Measurements from ENCODE around the gene ALAD.
"Not testable (repeated sequence)": the region's sequence is repeated elsewhere in the genome, so short reads cannot be mapped to it uniquely, and the experiment has no call there.

The ALAD gene

DNA sequence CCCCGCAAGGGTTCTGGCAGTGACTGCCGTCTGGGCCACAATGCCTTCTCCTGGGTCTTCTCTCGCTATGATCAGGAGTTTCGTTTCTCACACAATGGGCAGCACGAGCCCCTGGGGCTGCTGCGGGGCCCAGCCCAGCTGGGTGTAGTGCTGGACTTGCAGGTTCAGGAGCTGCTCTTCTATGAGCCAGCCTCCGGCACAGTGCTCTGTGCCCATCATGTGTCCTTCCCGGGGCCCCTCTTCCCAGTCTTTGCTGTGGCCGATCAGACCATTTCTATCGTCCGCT is 31.3 kb downstream of the ALAD start:
- no peak overlapping the region for H3K4me3 ChIP-seq (ENCODE audit: low read length)
- DNase-seq (ENCODE audit: low read depth) = no peak
- no peak for TF ChIP-seq CTCF (conservative IDR thresholded peaks at IDR 0.05; ENCODE audit: low read length)

GRCh38 chr9:113368982-113369854 is 31.9 kb downstream of the ALAD start:
- DNase-seq (ENCODE audit: low read depth) = no peak
- TF ChIP-seq CTCF (conservative IDR thresholded peaks at IDR 0.05; ENCODE audit: low read length) = no peak

GRCh38 chr9:113368348-113368981 is 32.6 kb downstream of the ALAD start:
- no peak for TF ChIP-seq CTCF (conservative IDR thresholded peaks at IDR 0.05; ENCODE audit: low read length)
- no peak for DNase-seq (ENCODE audit: low read depth)
- no peak overlapping the region for H3K4me3 ChIP-seq (ENCODE audit: low read length)

More at GRCh38 chr9:113368982-113369854, 31.9 kb downstream of the ALAD start:
- H3K4me3 ChIP-seq (ENCODE audit: low read length) = no peak overlapping the region

GRCh38 chr9:113365652-113366051 is 35.4 kb downstream of the ALAD start:
- not testable (repeated sequence) for H3K4me3 ChIP-seq (ENCODE audit: low read length)
- DNase-seq (ENCODE audit: low read depth) = peak; percentile 43

DNA sequence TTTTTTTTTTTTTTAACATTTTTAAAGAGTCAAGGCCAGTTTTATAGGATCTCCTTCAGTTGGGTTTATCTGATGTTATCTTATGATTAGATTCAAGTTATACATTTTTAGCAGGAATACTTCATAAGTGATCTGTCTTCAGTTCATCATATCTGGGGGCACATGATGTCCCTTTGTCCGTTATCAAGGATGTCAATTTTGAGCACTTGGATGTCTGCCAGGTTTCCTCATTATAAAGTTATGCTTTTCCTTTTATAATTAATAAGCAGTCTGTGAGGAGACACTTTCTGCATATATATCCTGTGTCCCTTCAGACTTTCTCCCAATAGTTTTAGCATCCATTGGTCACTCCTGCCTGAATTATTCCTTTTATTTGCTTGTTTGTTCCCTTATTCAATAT is 36.1 kb downstream of the ALAD start:
- H3K4me3 ChIP-seq (ENCODE audit: low read length) = no peak overlapping the region
- TF ChIP-seq CTCF (conservative IDR thresholded peaks at IDR 0.05; ENCODE audit: low read length) = no peak
- no peak for DNase-seq (ENCODE audit: low read depth)

DNA sequence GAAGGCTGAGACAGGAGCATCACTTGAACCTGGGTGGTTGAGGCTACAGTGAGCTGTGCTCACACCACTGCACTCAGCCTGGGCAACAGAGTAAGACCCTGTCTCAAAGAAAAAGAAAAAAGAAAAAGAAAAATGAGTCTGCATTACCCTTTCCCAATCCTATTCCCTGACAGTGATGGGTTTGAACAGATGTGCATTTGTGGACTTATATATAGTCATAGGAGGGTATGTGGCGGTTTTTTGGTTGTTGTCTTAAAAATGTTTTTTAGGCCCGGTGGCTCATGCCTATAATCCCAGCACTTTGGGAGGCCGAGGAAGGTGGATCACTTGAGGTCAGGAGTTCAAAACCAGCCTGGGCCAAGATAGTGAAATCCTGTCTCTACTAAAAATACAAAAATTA is 37.7 kb downstream of the ALAD start:
- TF ChIP-seq CTCF (conservative IDR thresholded peaks at IDR 0.05; ENCODE audit: low read length) = no peak
- no peak overlapping the region for H3K4me3 ChIP-seq (ENCODE audit: low read length)
- DNase-seq (ENCODE audit: low read depth) = no peak

DNA sequence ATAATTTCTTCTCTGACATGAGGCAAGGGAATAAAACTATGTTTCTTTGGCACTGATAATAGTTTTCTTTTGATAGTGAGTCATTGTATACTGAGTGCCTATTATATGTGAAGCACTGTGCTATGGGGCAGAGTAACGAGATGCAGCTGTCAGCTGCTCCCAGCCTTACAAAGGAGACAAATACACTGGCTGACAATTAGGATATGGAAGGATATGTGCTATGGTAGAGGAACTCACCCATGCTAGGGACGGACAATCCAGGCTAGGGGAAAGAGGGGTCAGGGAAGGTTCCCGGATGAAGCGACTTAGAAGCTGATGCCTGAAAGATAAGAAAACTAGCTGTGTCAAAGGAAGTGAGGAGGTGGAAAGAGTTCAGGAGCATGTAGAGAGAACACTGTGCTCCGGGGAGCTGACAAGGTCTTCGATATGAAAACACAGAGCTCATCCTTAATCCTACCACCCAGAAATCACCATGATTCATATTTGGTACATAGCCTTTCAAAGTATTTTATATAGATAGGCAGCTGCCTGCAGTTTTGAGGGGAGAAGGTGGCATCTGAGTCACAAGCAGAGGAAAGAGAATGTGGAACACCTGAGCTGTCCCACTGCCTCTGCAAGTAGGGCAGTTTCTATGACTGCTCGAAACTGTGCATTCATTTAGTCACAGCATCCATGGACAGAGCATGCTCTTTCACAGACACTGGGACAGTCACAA is 39.6 kb downstream of the ALAD start:
- H3K4me3 ChIP-seq (ENCODE audit: low read length) = no peak overlapping the region
- no peak for TF ChIP-seq CTCF (conservative IDR thresholded peaks at IDR 0.05; ENCODE audit: low read length)
- DNase-seq (ENCODE audit: low read depth) = peak; percentile 51

Data from AG10803 (cell line).